ENCODE results near the gene OLA1.
"Not testable (repeated sequence)": the region's sequence is repeated elsewhere in the genome, so short reads cannot be mapped to it uniquely, and the experiment has no call there.

The OLA1 gene

GRCh38 chr2:174248187-174248997, at the start of gene OLA1:
Gene OLA1 (minus strand): TSS chr2:174248532. CDS start chr2:174246815, 1,717 bp downstream.
- peak; percentile 93 for DNase-seq (ENCODE audit: low spot score)

GRCh38 chr2:174292908-174293307, 44.6 kb upstream of the OLA1 start:
- no peak for DNase-seq (ENCODE audit: low spot score)

GRCh38 chr2:174286172-174286571, 37.8 kb upstream of the OLA1 start:
- no peak for DNase-seq (ENCODE audit: low spot score)

GRCh38 chr2:174282441-174282840, 34.1 kb upstream of the OLA1 start:
- no peak for DNase-seq (ENCODE audit: low spot score)

DNA sequence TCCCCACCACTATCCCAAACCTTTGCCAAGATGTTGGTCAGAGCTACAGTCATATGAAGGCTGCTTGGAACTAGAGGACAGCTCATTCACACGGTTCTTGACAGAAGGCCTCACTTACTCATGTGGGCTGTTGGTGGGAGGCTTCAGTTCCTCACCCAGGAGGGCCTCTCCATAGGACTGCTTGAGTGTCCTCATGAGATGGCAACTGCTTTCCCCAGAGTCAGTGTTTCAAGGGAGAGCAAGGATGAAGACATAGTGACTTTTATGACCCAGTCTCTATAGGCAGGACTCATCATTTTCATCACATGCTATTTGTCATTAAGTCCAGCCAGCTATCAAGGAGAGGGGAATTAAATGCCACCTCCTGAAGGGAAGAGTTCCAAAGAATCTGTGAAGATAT, 33.4 kb upstream of the OLA1 start:
- DNase-seq (ENCODE audit: low spot score): no peak

DNA sequence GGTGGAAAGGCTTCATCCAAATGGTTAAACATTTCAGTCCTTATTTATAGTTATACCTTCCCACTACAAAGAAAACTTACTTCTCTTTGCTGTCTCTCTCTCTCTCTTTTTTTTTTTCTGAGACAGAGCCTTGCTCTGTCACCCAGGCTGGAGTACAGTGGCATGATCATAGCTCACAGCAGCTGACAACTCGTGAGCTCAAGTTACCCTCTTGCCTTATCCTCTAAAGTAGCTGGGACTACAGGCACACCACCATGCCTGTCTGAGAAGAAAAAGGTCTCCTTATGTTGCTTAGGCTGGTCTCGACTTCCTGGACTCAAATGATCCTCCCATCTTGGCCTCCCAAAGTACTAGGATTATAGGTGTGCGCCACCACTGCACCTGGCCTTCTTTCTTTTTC, 32.3 kb upstream of the OLA1 start:
- no peak for DNase-seq (ENCODE audit: low spot score)

DNA sequence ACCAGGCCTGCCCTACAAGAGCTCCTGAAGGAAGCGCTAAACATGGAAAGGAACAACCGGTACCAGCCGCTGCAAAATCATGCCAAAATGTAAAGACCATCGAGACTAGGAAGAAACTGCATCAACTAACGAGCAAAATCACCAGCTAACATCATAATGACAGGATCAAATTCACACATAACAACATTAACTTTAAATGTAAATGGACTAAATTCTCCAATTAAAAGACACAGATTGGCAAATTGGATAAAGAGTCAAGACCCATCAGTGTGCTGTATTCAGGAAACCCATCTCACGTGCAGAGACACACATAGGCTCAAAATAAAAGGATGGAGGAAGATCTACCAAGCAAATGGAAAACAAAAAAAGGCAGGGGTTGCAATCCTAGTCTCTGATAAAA, 21.9 kb upstream of the OLA1 start:
- not testable (repeated sequence) for DNase-seq (ENCODE audit: low spot score)

DNA sequence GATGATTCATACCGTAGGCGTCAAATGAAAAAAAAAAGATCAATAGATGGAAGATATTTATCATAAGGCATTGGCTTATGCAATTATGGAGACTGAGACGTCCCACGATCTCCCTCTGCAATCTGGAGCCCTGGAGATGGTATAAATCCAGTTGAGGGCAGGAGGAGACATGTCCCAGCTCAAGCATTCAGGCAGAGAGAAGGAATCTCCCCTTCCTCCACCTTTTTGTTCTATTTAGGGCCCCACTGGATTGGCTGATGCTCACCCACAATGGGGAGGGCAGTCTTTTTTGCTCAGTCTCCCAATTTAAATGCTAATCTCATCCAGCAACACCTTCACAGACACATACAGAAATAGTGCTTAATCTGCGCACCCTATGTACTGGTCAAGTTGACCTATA, 18.0 kb upstream of the OLA1 start:
- no peak for DNase-seq (ENCODE audit: low spot score)

DNA sequence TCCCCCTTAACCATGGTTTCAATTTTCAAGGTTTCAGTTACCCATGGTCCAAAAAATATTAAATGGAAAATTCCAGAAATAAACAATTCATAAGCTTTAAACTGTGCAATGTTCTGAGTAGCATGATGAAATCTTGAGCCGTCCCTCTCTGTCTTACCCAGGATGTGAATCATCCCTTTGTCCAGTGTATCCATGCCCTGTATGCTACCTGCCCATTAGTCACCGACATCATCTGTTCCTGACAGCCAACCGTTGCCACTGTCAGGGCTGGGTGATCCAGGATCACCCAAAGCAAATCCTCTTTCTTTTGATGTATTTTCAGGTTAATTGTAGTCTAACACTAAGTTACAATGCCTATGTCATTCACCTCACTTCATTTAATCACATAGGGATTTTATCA, 15.7 kb upstream of the OLA1 start:
- DNase-seq (ENCODE audit: low spot score): no peak

- DNase-seq (ENCODE audit: low spot score): no peak
Measured at GRCh38 chr2:174259981-174260380, 11.6 kb upstream of the OLA1 start.

GRCh38 chr2:174254267-174254666, 5.9 kb upstream of the OLA1 start:
- DNase-seq (ENCODE audit: low spot score): no peak

GRCh38 chr2:174248998-174249592, 763 bp upstream of the OLA1 start:
- no peak for DNase-seq (ENCODE audit: low spot score)

GRCh38 chr2:174247474-174248186, 702 bp downstream of the OLA1 start:
- DNase-seq (ENCODE audit: low spot score): no peak

DNA sequence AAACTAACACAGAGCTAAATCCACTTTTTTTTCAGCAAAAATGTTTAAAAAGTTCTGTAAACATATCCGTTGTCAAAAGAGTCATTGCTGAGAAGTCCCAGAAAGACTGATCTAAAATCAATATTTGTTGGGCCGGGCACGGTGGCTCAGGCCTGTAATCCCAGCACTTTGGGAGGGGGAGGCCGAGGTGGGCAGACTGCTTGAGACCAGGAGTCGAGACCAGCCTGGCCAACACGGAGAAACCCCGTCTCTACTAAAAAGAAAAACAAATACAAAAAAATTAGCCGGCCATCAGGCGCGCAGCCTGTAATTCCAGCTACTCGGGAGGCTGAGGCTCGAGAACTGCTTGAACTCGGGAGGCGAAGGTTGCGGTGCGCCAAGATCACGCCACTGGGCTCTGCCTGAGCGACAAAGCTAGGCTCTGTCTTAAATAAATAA, 1.4 kb downstream of the OLA1 start:
- no peak for DNase-seq (ENCODE audit: low spot score)

- DNase-seq (ENCODE audit: low spot score): not testable (repeated sequence)
Measured at GRCh38 chr2:174245628-174246027, 2.7 kb downstream of the OLA1 start.

- DNase-seq (ENCODE audit: low spot score): no peak
Measured at GRCh38 chr2:174245065-174245464, 3.3 kb downstream of the OLA1 start.

GRCh38 chr2:174243812-174244211, 4.5 kb downstream of the OLA1 start:
- DNase-seq (ENCODE audit: low spot score): no peak

GRCh38 chr2:174240097-174240496, 8.2 kb downstream of the OLA1 start:
- no peak for DNase-seq (ENCODE audit: low spot score)

GRCh38 chr2:174236429-174236828, 11.9 kb downstream of the OLA1 start:
- DNase-seq (ENCODE audit: low spot score): no peak

GRCh38 chr2:174235680-174236079, 12.7 kb downstream of the OLA1 start:
- DNase-seq (ENCODE audit: low spot score): no peak

- DNase-seq (ENCODE audit: low spot score): no peak
Measured at GRCh38 chr2:174233771-174234275, 14.5 kb downstream of the OLA1 start.

DNA sequence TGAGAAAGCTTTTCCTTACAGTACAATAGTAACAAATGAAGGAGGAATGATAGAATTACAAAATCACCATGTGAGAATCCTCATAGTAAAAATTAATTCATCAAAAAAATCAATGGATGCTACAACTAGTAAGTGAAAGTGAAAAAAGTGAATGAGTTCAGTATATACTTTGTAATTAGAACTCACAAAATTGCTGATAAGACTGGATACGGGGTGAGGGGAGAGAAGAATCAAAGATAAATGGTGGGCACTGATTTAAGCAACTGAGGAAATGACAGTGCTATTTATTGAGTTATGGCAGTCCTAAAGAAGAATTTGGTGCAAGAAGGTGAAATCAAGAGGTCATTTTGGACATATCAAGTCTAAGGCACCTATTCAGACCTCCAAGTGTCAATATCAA, 20.6 kb downstream of the OLA1 start:
- no peak for DNase-seq (ENCODE audit: low spot score)

All from CD4-positive, alpha-beta T cell treated with Interleukin-2 at 100 ng/mL for 4 hours (primary cell).